ENCODE results near the gene SLC22A1. TPM values are rescaled to one million over a fixed set of nuclear protein-coding genes. Genes with fewer than 3 reads are reported as not detected.
A peak's percentile ranks its signal among the peaks of the same experiment; 100 is the strongest.

Gene SLC22A1
- total and polyA plus RNA-seq, 2 of the 13 experiments (the other 11 are each of a cell fraction or from before 2014, with no cell fraction given) = 0.80 to 0.87 TPM

DNA sequence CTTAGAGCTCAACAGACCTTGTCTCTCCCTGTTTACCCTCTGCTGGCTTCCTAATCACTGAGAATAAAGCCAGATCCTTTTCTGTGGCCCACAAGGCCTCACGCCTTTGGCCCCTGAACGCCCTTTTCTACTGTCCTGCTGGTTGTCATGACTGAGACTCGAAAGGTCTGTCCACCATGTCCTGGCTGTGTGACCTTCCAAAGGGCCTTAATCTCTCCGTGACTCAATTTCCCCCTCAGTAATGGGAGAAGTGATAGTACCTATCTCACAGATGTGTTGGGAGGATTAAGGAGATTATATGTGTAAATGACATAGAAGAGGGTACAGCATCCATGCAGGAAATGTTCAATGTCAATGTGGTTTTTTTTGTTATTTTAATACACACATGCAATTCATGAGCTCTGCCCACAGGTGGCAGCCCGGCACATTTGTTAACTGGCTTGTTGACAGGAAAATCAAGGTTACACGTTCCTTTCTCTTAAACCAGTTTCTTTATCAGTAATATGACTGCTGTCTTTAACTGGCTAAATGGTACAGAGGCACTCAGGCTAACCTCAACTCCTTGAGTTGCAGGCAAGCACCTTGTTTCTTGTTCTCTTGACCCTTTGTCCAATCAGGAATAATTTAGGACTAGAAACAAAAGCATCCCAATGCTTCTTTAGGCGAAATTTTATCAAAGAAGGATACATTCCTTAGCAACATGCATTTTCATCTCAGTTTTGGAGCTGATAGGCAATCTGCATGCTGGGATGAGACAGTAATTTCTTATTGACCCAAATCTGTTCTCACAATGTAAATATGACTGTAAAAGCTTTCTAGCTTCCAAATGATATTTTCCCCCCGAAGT lies 16.6 kb downstream of the SLC22A1 start (continued):
- TF ChIP-seq LCORL (IDR thresholded peaks at IDR 0.05) (no peak), LCORL (CRISPR knock-in tag; IDR thresholded peaks at IDR 0.05) (0 out of 2 replicates have a peak, but pooled peaks have one; percentile 33), ZNF674 (CRISPR knock-in tag; IDR thresholded peaks at IDR 0.05; ENCODE audit: low read depth) (no peak), ZNF232 (CRISPR knock-in tag; IDR thresholded peaks at IDR 0.05; ENCODE audit: borderline replicate concordance) (peak; percentile 100), RNF2 (conservative IDR thresholded peaks at IDR 0.05; ENCODE audit: low read depth) (no peak), ZNF44 (CRISPR knock-in tag; IDR thresholded peaks at IDR 0.05) (0 out of 2 replicates have a peak, but pooled peaks have one; percentile 56), MED8 (CRISPR knock-in tag; IDR thresholded peaks at IDR 0.05; ENCODE audit: insufficient replicate concordance) (peak; percentile 25), ZFP37 (CRISPR knock-in tag; IDR thresholded peaks at IDR 0.05; ENCODE audit: borderline replicate concordance) (0 out of 2 replicates have a peak, but pooled peaks have one; percentile 51), ZSCAN21 (CRISPR knock-in tag; IDR thresholded peaks at IDR 0.05; ENCODE audit: borderline replicate concordance) (no peak), ELF1 (CRISPR knock-in tag; IDR thresholded peaks at IDR 0.05) (0 out of 2 replicates have a peak, but pooled peaks have one; percentile 8), CREB1 (IDR thresholded peaks at IDR 0.05) (no peak), CREB1 (CRISPR knock-in tag; IDR thresholded peaks at IDR 0.05) (no peak), KLF16 (CRISPR knock-in tag; IDR thresholded peaks at IDR 0.05) (no peak), RFX1 (IDR thresholded peaks at IDR 0.05) (no peak), ZNF839 (CRISPR knock-in tag; IDR thresholded peaks at IDR 0.05; ENCODE audit: borderline replicate concordance) (no peak)
- TF ChIP-seq, protein P1, sequence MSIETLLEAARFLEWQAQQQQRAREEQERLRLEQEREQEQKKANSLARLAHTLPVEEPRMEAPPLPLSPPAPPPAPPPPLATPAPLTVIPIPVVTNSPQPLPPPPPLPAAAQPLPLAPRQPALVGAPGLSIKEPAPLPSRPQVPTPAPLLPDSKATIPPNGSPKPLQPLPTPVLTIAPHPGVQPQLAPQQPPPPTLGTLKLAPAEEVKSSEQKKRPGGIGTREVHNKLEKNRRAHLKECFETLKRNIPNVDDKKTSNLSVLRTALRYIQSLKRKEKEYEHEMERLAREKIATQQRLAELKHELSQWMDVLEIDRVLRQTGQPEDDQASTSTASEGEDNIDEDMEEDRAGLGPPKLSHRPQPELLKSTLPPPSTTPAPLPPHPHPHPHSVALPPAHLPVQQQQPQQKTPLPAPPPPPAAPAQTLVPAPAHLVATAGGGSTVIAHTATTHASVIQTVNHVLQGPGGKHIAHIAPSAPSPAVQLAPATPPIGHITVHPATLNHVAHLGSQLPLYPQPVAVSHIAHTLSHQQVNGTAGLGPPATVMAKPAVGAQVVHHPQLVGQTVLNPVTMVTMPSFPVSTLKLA (IDR thresholded peaks at IDR 0.05) = no peak
- TF ChIP-seq, protein P2, sequence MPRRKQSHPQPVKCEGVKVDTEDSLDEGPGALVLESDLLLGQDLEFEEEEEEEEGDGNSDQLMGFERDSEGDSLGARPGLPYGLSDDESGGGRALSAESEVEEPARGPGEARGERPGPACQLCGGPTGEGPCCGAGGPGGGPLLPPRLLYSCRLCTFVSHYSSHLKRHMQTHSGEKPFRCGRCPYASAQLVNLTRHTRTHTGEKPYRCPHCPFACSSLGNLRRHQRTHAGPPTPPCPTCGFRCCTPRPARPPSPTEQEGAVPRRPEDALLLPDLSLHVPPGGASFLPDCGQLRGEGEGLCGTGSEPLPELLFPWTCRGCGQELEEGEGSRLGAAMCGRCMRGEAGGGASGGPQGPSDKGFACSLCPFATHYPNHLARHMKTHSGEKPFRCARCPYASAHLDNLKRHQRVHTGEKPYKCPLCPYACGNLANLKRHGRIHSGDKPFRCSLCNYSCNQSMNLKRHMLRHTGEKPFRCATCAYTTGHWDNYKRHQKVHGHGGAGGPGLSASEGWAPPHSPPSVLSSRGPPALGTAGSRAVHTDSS (CRISPR knock-in tag; conservative IDR thresholded peaks at IDR 0.05) = no peak
- TF ChIP-seq, protein P3, sequence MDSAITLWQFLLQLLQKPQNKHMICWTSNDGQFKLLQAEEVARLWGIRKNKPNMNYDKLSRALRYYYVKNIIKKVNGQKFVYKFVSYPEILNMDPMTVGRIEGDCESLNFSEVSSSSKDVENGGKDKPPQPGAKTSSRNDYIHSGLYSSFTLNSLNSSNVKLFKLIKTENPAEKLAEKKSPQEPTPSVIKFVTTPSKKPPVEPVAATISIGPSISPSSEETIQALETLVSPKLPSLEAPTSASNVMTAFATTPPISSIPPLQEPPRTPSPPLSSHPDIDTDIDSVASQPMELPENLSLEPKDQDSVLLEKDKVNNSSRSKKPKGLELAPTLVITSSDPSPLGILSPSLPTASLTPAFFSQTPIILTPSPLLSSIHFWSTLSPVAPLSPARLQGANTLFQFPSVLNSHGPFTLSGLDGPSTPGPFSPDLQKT (CRISPR knock-in tag; IDR thresholded peaks at IDR 0.05; ENCODE audit: borderline replicate concordance) = no peak
- TF ChIP-seq, protein P4, sequence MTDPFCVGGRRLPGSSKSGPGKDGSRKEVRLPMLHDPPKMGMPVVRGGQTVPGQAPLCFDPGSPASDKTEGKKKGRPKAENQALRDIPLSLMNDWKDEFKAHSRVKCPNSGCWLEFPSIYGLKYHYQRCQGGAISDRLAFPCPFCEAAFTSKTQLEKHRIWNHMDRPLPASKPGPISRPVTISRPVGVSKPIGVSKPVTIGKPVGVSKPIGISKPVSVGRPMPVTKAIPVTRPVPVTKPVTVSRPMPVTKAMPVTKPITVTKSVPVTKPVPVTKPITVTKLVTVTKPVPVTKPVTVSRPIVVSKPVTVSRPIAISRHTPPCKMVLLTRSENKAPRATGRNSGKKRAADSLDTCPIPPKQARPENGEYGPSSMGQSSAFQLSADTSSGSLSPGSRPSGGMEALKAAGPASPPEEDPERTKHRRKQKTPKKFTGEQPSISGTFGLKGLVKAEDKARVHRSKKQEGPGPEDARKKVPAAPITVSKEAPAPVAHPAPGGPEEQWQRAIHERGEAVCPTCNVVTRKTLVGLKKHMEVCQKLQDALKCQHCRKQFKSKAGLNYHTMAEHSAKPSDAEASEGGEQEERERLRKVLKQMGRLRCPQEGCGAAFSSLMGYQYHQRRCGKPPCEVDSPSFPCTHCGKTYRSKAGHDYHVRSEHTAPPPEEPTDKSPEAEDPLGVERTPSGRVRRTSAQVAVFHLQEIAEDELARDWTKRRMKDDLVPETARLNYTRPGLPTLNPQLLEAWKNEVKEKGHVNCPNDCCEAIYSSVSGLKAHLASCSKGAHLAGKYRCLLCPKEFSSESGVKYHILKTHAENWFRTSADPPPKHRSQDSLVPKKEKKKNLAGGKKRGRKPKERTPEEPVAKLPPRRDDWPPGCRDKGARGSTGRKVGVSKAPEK (CRISPR knock-in tag; IDR thresholded peaks at IDR 0.05; ENCODE audit: borderline replicate concordance) = peak; percentile 10; the same call in 1 of the 2 replicates

Measured in HepG2 (cell line).